Measurements from ENCODE around the gene PCDHGB4.
"Not testable (repeated sequence)": the region's sequence is repeated elsewhere in the genome, so short reads cannot be mapped to it uniquely, and the experiment has no call there.

The PCDHGB4 gene

GRCh38 chr5:141422742-141423291 is 35.3 kb downstream of the PCDHGB4 start:
- no peak for DNase-seq (ENCODE audit: low read depth, low spot score)
- in situ Hi-C loops (cut with HindIII; ENCODE audit: low sequenced_read_pairs) = no loop called here

GRCh38 chr5:141427783-141428426 is 40.4 kb downstream of the PCDHGB4 start:
- no peak overlapping the region for H3K4me3 ChIP-seq (ENCODE audit: low read depth, low read length)
- in situ Hi-C loops (cut with HindIII; ENCODE audit: low sequenced_read_pairs) = no loop called here
- TF ChIP-seq CTCF (IDR thresholded peaks at IDR 0.05; ENCODE audit: low read depth, low read length) = no peak
- DNase-seq (ENCODE audit: low read depth, low spot score) = no peak

More at GRCh38 chr5:141422742-141423291, 35.3 kb downstream of the PCDHGB4 start:
- no peak overlapping the region for H3K4me3 ChIP-seq (ENCODE audit: low read depth, low read length)
- no peak for TF ChIP-seq CTCF (IDR thresholded peaks at IDR 0.05; ENCODE audit: low read depth, low read length)

GRCh38 chr5:141430332-141431113 is 43.0 kb downstream of the PCDHGB4 start, which contains the start of gene PCDHGA12:
TSS of gene PCDHGA12 (plus strand) at chr5:141430507. CDS start at chr5:141430760, 253 bp downstream.
- H3K4me3 ChIP-seq (ENCODE audit: low read depth, low read length) = peak within 1 kb of the TSS; percentile 37
- in situ Hi-C loops (cut with HindIII; ENCODE audit: low sequenced_read_pairs) = no loop called here
- peak; percentile 91 for DNase-seq (ENCODE audit: low read depth, low spot score)
- peak; percentile 63 for TF ChIP-seq CTCF (IDR thresholded peaks at IDR 0.05; ENCODE audit: low read depth, low read length)

GRCh38 chr5:141431286-141431685 is 43.8 kb downstream of the PCDHGB4 start:
- peak overlapping the region; percentile 37 for H3K4me3 ChIP-seq (ENCODE audit: low read depth, low read length)
- peak; percentile 27 for DNase-seq (ENCODE audit: low read depth, low spot score)
- no peak for TF ChIP-seq CTCF (IDR thresholded peaks at IDR 0.05; ENCODE audit: low read depth, low read length)
- in situ Hi-C loops (cut with HindIII; ENCODE audit: low sequenced_read_pairs) = no loop called here

- in situ Hi-C loops (cut with HindIII; ENCODE audit: low sequenced_read_pairs); H3K4me3 ChIP-seq (ENCODE audit: low read depth, low read length); DNase-seq (ENCODE audit: low read depth, low spot score): not testable (repeated sequence)
These were observed 44.8 kb downstream of the PCDHGB4 start for GRCh38 chr5:141432308-141432707.

- H3K4me3 ChIP-seq (ENCODE audit: low read depth, low read length); in situ Hi-C loops (cut with HindIII; ENCODE audit: low sequenced_read_pairs); DNase-seq (ENCODE audit: low read depth, low spot score): not testable (repeated sequence)
These were observed 45.2 kb downstream of the PCDHGB4 start for GRCh38 chr5:141432726-141433125.

GRCh38 chr5:141434006-141434405 is 46.5 kb downstream of the PCDHGB4 start:
- no peak overlapping the region for H3K4me3 ChIP-seq (ENCODE audit: low read depth, low read length)
- DNase-seq (ENCODE audit: low read depth, low spot score) = no peak
- TF ChIP-seq CTCF (IDR thresholded peaks at IDR 0.05; ENCODE audit: low read depth, low read length) = no peak
- in situ Hi-C loops (cut with HindIII; ENCODE audit: low sequenced_read_pairs) = no loop called here

Data from astrocyte of the spinal cord (primary cell).